ENCODE measurements around the gene TNF. TPM values are rescaled to one million over a fixed set of nuclear protein-coding genes. Genes with fewer than 3 reads are reported as not detected.

The TNF gene
- total RNA-seq, 1 donor from 2014 or later: 0.47 TPM

DNA sequence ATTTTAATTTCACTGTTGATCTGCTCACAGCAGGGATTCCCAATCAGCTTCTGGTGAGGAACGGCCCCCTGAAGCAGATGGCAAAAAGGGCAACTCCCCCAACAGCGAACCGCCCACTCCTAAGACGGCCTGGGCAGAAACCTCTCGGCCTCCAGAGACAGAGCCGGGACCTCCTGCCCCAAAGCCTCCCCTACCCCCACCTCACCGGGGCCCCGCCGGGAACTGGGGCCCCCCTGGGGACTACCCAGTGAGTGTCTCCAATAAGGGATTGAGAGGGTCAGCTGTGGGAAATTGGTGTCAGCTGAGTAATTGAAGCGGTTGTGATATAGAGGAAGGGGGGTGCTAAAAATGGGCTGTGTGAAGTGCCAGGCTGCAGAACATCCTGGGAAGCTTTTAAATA, 51.6 kb downstream of the TNF start:
- intact Hi-C loops (cut with micrococcal nuclease): no loop called here
- Histone ChIP-seq H3K4me1 (peaks cover 11% of the 10 kb centered on the region), H3K27ac (replicated peaks) (no peak overlapping the region), H3K36me3 (peaks cover 92% of the 10 kb centered on the region), H3K9me3 (replicated peaks) (no peaks in the 10 kb centered on the region), H3K27me3 (ENCODE audit: low read depth) (no peaks in the 10 kb centered on the region), H3K4me3 (no peak overlapping the region)
- no peak for DNase-seq
- TF ChIP-seq, protein P1, sequence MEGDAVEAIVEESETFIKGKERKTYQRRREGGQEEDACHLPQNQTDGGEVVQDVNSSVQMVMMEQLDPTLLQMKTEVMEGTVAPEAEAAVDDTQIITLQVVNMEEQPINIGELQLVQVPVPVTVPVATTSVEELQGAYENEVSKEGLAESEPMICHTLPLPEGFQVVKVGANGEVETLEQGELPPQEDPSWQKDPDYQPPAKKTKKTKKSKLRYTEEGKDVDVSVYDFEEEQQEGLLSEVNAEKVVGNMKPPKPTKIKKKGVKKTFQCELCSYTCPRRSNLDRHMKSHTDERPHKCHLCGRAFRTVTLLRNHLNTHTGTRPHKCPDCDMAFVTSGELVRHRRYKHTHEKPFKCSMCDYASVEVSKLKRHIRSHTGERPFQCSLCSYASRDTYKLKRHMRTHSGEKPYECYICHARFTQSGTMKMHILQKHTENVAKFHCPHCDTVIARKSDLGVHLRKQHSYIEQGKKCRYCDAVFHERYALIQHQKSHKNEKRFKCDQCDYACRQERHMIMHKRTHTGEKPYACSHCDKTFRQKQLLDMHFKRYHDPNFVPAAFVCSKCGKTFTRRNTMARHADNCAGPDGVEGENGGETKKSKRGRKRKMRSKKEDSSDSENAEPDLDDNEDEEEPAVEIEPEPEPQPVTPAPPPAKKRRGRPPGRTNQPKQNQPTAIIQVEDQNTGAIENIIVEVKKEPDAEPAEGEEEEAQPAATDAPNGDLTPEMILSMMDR (IDR thresholded peaks at IDR 0.05; ENCODE audit: borderline replicate concordance): no peak

DNA sequence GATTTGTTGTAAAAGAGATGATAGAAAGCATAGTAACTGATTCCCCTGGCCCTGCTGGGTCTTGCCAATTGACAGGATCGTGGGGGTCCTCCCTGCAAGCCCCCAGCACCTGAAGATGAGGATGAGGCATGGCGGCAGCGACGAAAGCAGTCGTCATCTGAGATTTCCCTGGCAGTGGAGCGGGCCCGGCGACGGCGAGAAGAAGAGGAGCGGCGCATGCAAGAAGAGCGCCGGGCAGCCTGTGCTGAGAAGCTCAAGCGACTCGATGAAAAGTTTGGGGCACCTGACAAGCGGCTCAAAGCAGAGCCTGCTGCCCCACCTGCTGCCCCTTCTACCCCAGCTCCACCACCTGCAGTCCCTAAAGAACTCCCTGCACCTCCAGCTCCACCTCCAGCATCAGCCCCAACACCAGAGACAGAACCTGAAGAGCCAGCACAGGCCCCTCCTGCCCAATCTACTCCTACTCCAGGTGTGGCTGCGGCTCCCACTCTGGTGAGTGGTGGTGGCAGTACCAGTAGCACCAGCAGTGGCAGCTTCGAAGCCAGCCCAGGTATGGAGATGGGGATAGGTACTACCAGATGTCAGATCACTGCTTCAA, 52.4 kb downstream of the TNF start:
- TF ChIP-seq, protein P1 (IDR thresholded peaks at IDR 0.05; ENCODE audit: borderline replicate concordance): no peak
- Histone ChIP-seq H3K4me1 (peaks cover 2% of the 10 kb centered on the region), H3K4me3 (no peak overlapping the region), H3K9me3 (replicated peaks) (no peaks in the 10 kb centered on the region), H3K27me3 (ENCODE audit: low read depth) (no peaks in the 10 kb centered on the region), H3K36me3 (peaks cover 98% of the 10 kb centered on the region), H3K27ac (replicated peaks) (no peak overlapping the region)
- intact Hi-C loops (cut with micrococcal nuclease): no loop called here
- DNase-seq: no peak

Other genes starting within 250 kb of the TNF start
- gene HLA-B, start 218.4 kb upstream of the TNF start, total RNA-seq: 400 TPM
- gene MICA, start 172.0 kb upstream of the TNF start, total RNA-seq: 9.9 TPM
- 1.1 TPM for gene MICB, start 77.4 kb upstream of the TNF start, total RNA-seq
- not detected for gene MCCD1, start 46.6 kb upstream of the TNF start, total RNA-seq
- gene DDX39B, start 33.6 kb upstream of the TNF start, total RNA-seq: 179 TPM
- gene ATP6V1G2, start 29.0 kb upstream of the TNF start, total RNA-seq: 1.6 TPM
- 11.5 TPM for gene NFKBIL1, start 28.0 kb upstream of the TNF start, total RNA-seq
- not detected for gene LTA, start 3.3 kb upstream of the TNF start, total RNA-seq
- 0.25 TPM for gene LTB, start 6.9 kb downstream of the TNF start, total RNA-seq
- gene LST1, start 10.7 kb downstream of the TNF start, total RNA-seq: 6.5 TPM
- not detected for gene NCR3, start 17.4 kb downstream of the TNF start, total RNA-seq
- 15.2 TPM for gene AIF1, start 39.7 kb downstream of the TNF start, total RNA-seq
- 82.4 TPM for gene PRRC2A, start 45.1 kb downstream of the TNF start, total RNA-seq
- gene BAG6, start 77.1 kb downstream of the TNF start, total RNA-seq: 260 TPM
- gene APOM, start 80.3 kb downstream of the TNF start, total RNA-seq: 2.4 TPM
- 16.9 TPM for gene C6orf47, start 85.2 kb downstream of the TNF start, total RNA-seq
- gene GPANK1, start 89.4 kb downstream of the TNF start, total RNA-seq: 19.2 TPM
- gene CSNK2B, start 90.5 kb downstream of the TNF start, total RNA-seq: 105 TPM
- gene LY6G5B, start 94.4 kb downstream of the TNF start, total RNA-seq: 4.4 TPM
- gene LY6G5C, start 105.5 kb downstream of the TNF start, total RNA-seq: 1.5 TPM
- 29.6 TPM for gene ABHD16A, start 127.8 kb downstream of the TNF start, total RNA-seq
- not detected for gene LY6G6F, start 131.3 kb downstream of the TNF start, total RNA-seq
- gene LY6G6D, start 139.8 kb downstream of the TNF start, total RNA-seq: not detected
- gene LY6G6C, start 146.2 kb downstream of the TNF start, total RNA-seq: not detected
- 0.19 TPM for gene MPIG6B, start 147.8 kb downstream of the TNF start, total RNA-seq
- 36.1 TPM for gene DDAH2, start 153.7 kb downstream of the TNF start, total RNA-seq
- 78.0 TPM for gene CLIC1, start 161.0 kb downstream of the TNF start, total RNA-seq
- gene MSH5, start 164.4 kb downstream of the TNF start, total RNA-seq: 1.3 TPM
- gene SAPCD1, start 187.1 kb downstream of the TNF start, total RNA-seq: not detected
- gene VWA7, start 201.8 kb downstream of the TNF start, total RNA-seq: 14.7 TPM
- gene VARS1, start 220.2 kb downstream of the TNF start, total RNA-seq: 20.0 TPM
- 19.4 TPM for gene LSM2, start 231.4 kb downstream of the TNF start, total RNA-seq
- 2.2 TPM for gene HSPA1L, start 239.7 kb downstream of the TNF start, total RNA-seq
- 271 TPM for gene HSPA1A, start 240.0 kb downstream of the TNF start, total RNA-seq

All from left ventricle myocardium inferior (tissue), 1 donor.